Esophagus squamous epithelium (tissue), 5 donors: ENCODE results near the gene MFSD12. TPM values are rescaled to one million over a fixed set of nuclear protein-coding genes. Genes with fewer than 3 reads are reported as not detected.

Experiments
- DNase-seq: peaks from one replicate; lab custom pipeline; 2025; lab: John Stamatoyannopoulos, UW
- H3K27ac ChIP-seq, 4 donors: fragments of 200-600 bp; sonication (generic); one replicate each; pipeline ENCODE4 v1.5.1; 2016 to 2019; ENCODE audit warnings: mild to moderate bottlenecking in 1 of 4
- H3K27me3 ChIP-seq, 4 donors: fragments of 200-600 bp; sonication (generic); 1 replicate in 3 of 4; 2 replicates in 1 of 4; pipeline versions ENCODE4 v1.5.1 to v1.6.0; 2017 to 2021; ENCODE audit warnings: antibody characterized with exemption in 1 of 4
- H3K36me3 ChIP-seq, 3 donors: fragments of 200-600 bp; sonication (generic); one replicate each; pipeline ENCODE4 v1.5.1; 2016 to 2019
- H3K4me1 ChIP-seq, 3 donors: fragments of 200-600 bp; sonication (generic); one replicate each; pipeline ENCODE4 v1.5.1; 2017 to 2019
- H3K4me3 ChIP-seq, 4 donors: fragments of 200-600 bp; sonication (generic); 1 replicate in 3 of 4; 2 replicates in 1 of 4; pipeline ENCODE4 v1.5.1; 2016 to 2019; ENCODE audit warnings: mild to moderate bottlenecking in 2 of 4, moderate library complexity in 1 of 4
- H3K9me3 ChIP-seq, 3 donors: fragments of 200-600 bp; sonication (generic); one replicate each; pipeline ENCODE4 v1.5.1; 2016 to 2019
- POLR2A ChIP-seq, 4 donors: fragments of 450-650 bp; IDR thresholded peaks; one replicate each; pipeline ENCODE4 v1.6.1; 2017; ENCODE audit warnings: antibody characterized with exemption in 4 of 4, mild to moderate bottlenecking in 4 of 4, moderate library complexity in 3 of 4
- WGBS, 2 donors: methylation state at CpG; one replicate each; pipeline ENCODE4 v1.1.5; 2018; 5-methylcytosine and 5-hydroxymethylcytosine counted together
- intact Hi-C: fragments of 100-400 bp; cut with DNase I; formaldehyde crosslinking; loops from one replicate; pipeline ENCODE4 v1.15.0; 2022
- total RNA-seq, 4 donors: library from RNA; depleted of rRNA; stranded (reverse); fragments of >200 nt; gene quantifications; one replicate each; pipeline ENCODE4 v1.1.0, GENCODE V29; 2016
- TF ChIP-seq, protein P1 (sequence below), 6 experiments: fragments of 450-650 bp in 4 of 6; fragments of 200-600 bp in 2 of 6; sonication (generic) in 2 of 6; IDR thresholded peaks; one replicate each; pipeline ENCODE4 v1.5.1; 2016 to 2019; ENCODE audit warnings: antibody characterized with exemption in 6 of 6, mild to moderate bottlenecking in 4 of 6, moderate library complexity in 4 of 6
- donor health status: DM: yes; HTN: yes; CAD: no.

The MFSD12 gene
- total RNA-seq, 4 donors from 2014 or later: 22.5 to 50.4 (median 37.3) TPM

DNA sequence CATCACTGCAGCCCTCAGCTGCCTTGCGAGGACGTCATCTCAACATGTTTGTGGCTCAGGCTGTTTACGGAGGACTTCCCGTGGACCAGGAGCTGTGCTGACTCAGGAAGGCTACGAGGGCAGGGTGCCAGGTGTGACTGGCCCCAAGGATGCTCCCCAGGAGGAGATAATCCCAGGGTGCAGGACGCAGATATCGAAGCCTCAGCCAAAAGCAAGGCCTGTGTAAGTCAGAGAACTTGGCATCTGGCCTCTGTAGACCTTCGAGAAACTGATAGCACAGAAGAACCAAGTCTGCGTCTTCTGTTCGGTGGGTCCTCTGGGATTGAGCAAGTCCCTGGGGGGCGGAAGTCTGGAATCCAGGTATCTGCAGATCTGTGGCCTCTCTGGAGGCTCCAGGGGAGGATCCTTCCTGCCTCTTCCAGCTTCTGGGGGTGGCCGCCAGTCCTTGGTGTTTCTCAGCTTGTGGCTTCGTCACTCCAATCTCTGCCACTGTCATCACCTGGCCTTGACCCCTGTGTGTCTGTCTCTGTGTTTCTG lies 54.3 kb downstream of the MFSD12 start:
- no peak for TF ChIP-seq POLR2A (IDR thresholded peaks at IDR 0.05)
- no peaks in the 10 kb centered on the region for H3K27me3 ChIP-seq
- WGBS, 2 donors: 84 to 95% methylated on average over 6 to 10 of the region's 13 CpGs
- no peak overlapping the region for H3K4me3 ChIP-seq
- no peak for DNase-seq
- H3K27ac ChIP-seq: no peak overlapping the region
- no peaks in the 10 kb centered on the region for H3K36me3 ChIP-seq
- intact Hi-C loops: no loop called here
- peaks cover 11 to 53% (median 27%) of the 10 kb centered on the region in 3 donors for H3K4me1 ChIP-seq
- H3K9me3 ChIP-seq: no peaks in the 10 kb centered on the region

DNA sequence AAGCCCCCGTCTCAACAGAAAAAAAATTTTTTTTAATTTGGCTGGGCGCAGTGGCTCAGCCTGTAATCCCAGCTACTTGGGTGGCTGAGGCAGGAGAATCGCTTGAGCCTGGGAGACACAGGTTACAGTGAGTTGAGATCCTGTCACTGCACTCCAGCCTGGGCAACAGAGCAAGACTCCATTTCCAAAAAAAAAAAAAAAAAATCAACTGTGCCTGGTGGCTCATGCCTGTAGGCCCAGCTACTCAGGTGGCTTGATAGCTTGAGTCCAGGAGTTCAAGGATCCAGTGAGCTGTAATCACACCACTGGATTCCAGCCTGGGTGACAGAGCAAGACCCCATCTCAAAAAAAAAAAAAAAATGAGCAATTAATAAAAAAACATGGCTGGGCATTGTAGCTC lies 55.6 kb downstream of the MFSD12 start:
- no peak for DNase-seq
- 77 to 85% methylated on average over 3 of the region's 3 CpGs for WGBS, 2 donors
- intact Hi-C loops: no loop called here

DNA sequence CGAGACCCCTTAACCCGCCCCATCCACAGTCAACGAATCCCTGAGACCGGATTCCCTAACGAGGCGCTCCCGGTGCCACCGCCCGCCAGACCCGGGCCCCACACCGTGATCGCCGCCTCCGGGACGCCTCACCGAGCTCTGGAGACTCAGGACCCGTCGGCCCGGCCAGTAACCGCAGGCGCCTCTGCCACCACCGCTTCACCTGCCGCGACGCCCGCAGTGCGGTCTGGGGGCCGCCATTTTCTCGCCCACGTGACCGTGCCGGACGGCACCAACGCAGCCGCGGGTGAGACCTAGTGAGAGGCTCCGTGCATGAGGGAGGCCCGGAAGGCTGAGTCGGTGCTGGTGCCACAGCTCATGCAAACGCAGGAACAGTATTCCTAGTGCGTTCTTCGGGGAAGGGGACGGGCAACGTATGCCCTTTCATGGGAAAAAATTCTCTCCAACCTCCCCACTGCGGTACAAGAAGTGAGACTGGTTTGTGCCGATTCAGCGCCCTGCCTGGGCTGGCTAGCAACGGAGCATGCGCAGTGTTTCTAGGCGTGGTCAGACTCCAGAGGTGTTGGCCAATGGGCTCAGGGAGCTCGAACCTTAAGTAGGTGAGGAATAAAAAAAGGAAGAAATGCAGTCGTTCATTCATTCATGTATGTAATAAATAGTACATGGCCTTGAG lies 56.8 kb downstream of the MFSD12 start, which contains the start of gene DOHH:
Gene DOHH (minus strand): TSS at position 246 of the 673 bp plus-strand sequence. CDS start 3,860 bp downstream, outside the sequence.
- Histone ChIP-seq H3K4me1 (peaks cover 3 to 37% (median 20%) of the 10 kb centered on the region in 3 donors), H3K4me3 (peak within 1 kb of the TSS; percentile 68 to 98 (median 86)), H3K27me3 (no peaks in the 10 kb centered on the region), H3K36me3 (peaks cover 7 to 20% (median 11%) of the 10 kb centered on the region in 3 donors), H3K9me3 (no peaks in the 10 kb centered on the region), H3K27ac (peak within 1 kb of the TSS; percentile 86 to 96 (median 95))
- DNase-seq: peak; percentile 63
- intact Hi-C loops: no loop called here
- WGBS, 2 donors: 0 to 1% methylated on average over 20 to 23 of the region's 52 CpGs
- TF ChIP-seq, protein P1, sequence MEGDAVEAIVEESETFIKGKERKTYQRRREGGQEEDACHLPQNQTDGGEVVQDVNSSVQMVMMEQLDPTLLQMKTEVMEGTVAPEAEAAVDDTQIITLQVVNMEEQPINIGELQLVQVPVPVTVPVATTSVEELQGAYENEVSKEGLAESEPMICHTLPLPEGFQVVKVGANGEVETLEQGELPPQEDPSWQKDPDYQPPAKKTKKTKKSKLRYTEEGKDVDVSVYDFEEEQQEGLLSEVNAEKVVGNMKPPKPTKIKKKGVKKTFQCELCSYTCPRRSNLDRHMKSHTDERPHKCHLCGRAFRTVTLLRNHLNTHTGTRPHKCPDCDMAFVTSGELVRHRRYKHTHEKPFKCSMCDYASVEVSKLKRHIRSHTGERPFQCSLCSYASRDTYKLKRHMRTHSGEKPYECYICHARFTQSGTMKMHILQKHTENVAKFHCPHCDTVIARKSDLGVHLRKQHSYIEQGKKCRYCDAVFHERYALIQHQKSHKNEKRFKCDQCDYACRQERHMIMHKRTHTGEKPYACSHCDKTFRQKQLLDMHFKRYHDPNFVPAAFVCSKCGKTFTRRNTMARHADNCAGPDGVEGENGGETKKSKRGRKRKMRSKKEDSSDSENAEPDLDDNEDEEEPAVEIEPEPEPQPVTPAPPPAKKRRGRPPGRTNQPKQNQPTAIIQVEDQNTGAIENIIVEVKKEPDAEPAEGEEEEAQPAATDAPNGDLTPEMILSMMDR (IDR thresholded peaks at IDR 0.05): peak in 2 of 6 experiments; percentile 3 to 12
- TF ChIP-seq POLR2A (IDR thresholded peaks at IDR 0.05): peak in 2 of 4 donors; percentile 31 to 44

More for the DNA sequence above, 55.6 kb downstream of the MFSD12 start:
- no peaks in the 10 kb centered on the region for H3K9me3 ChIP-seq
- H3K4me1 ChIP-seq: peaks cover 5 to 40% (median 20%) of the 10 kb centered on the region in 3 donors
- no peaks in the 10 kb centered on the region for H3K27me3 ChIP-seq
- no peak overlapping the region for H3K4me3 ChIP-seq
- H3K36me3 ChIP-seq: peaks cover 0 to 8% (median 0%) of the 10 kb centered on the region in 3 donors
- no peak for TF ChIP-seq POLR2A (IDR thresholded peaks at IDR 0.05)
- no peak overlapping the region for H3K27ac ChIP-seq

DNA sequence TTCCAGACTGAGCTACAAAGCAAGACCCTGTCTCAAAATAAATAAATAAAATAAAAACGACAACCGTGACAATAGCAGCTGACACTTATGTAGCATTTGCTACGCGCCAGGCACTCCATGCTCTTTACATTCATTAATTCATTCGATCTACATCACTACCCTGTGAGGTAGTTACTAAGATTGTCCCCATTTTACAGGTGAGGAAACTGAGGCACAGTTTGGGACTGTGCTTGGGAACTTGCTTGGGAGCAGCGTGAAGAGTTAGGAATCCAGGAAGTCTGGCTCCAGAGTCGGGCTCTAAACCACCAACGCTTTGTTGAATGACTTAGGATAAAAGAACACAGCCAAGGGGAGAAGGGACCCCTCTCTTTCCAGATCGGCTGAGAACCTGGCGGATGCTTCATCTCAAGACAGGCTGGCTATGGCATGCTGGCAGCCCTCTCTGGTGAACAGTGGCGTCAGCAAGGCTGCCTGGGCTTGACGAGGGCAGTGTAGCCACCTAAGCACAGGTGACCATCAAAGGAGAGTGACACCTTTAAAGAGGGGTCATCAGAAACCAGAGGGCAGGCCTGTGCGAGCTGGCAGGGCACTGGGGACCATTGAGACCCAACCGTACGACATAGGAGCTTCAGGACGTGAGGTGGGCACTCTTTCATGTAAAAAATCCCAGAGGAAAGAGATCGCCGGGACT lies 57.5 kb downstream of the MFSD12 start:
- intact Hi-C loops: no loop called here
- Histone ChIP-seq H3K9me3 (no peaks in the 10 kb centered on the region), H3K36me3 (peaks cover 7 to 27% (median 15%) of the 10 kb centered on the region in 3 donors), H3K4me1 (peaks cover 0 to 30% (median 14%) of the 10 kb centered on the region in 3 donors), H3K27me3 (no peaks in the 10 kb centered on the region), H3K27ac (peak overlapping the region; percentile 86 to 96 (median 95)), H3K4me3 (peak overlapping the region; percentile 68 to 98 (median 86))
- WGBS, 2 donors: 32 to 43% methylated on average over 9 to 14 of the region's 18 CpGs
- no peak for DNase-seq
- no peak for TF ChIP-seq POLR2A (IDR thresholded peaks at IDR 0.05)
- TF ChIP-seq, protein P1 (IDR thresholded peaks at IDR 0.05): no peak

DNA sequence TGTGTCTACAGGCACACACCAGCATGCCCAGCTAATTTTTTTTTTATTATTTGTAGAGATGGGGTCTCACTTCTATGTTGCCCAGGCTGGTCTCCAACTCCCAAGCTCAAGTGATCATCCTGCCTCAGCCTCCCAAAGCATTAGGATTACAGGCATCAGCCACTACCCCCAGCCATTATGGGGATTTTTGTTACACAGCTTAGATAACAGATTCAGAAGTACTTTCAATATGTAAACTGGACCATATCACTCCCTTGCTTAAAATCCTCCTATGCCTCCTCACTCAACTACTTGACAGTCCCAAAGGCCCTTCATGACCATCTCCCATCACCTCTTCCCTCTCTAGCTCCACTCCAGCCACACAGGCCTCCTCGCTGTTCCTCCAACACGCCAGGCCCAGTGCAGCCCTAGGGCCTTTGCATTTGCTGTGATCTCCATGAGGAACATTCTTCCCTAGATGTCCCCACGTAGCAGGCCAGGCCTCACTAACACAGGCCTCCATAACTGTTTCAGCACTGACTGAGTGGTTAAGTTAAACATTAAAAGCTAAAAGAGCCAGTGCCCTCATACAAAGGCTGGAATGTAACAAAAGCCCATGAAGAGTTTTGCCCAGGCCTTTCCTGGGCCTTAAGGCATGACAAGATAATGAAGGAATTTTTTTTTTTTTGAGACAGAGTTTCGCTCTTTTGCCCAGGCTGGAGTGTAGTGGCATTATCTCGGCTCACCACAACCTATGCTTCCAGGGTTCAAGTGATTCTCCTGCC lies 59.4 kb downstream of the MFSD12 start:
- DNase-seq: no peak
- intact Hi-C loops: no loop called here
- Histone ChIP-seq H3K27ac (no peak overlapping the region), H3K27me3 (no peaks in the 10 kb centered on the region), H3K4me1 (peaks cover 0 to 27% (median 14%) of the 10 kb centered on the region in 3 donors), H3K36me3 (peaks cover 7 to 46% (median 15%) of the 10 kb centered on the region in 3 donors), H3K9me3 (no peaks in the 10 kb centered on the region), H3K4me3 (no peak overlapping the region)
- 93 to 98% methylated on average over 5 of the region's 5 CpGs for WGBS, 2 donors
- TF ChIP-seq, protein P1 (IDR thresholded peaks at IDR 0.05): no peak
- no peak for TF ChIP-seq POLR2A (IDR thresholded peaks at IDR 0.05)
